ENCODE data around the gene TREML1. TPM values are rescaled to one million over a fixed set of nuclear protein-coding genes. Genes with fewer than 3 reads are reported as not detected.
A peak's percentile ranks its signal among the peaks of the same experiment; 100 is the strongest.

The TREML1 gene
- total and polyA plus RNA-seq, 2 experiments from 2014 or later: not detected

- TF ChIP-seq ZNF462 (CRISPR knock-in tag; IDR thresholded peaks at IDR 0.05) (no peak), STAT1 (IDR thresholded peaks at IDR 0.05; ENCODE audit: unreplicated experiment) (no peak), ZNF331 (CRISPR knock-in tag; IDR thresholded peaks at IDR 0.05; ENCODE audit: low read depth) (no peak), ETS1 (IDR thresholded peaks at IDR 0.05) (no peak), EZH2phosphoT487 (IDR thresholded peaks at IDR 0.05; ENCODE audit: unreplicated experiment) (no peak)
These were observed 20.5 kb upstream of the TREML1 start (continued) for GRCh38 chr6:41174610-41175009.

GRCh38 chr6:41171908-41172307 lies 17.8 kb upstream of the TREML1 start:
- Histone ChIP-seq H3K4me2 (peak overlapping the region; percentile 67), H3K36me3 (ENCODE audit: insufficient read depth) (no peaks in the 10 kb centered on the region), H4K20me1 (replicated peaks; ENCODE audit: insufficient read depth) (no peaks in the 10 kb centered on the region), H3K9me2 (ENCODE audit: insufficient read depth) (peaks cover 16% of the 10 kb centered on the region; the same call in 1 of the 2 replicates), H3K27me3 (ENCODE audit: insufficient read depth) (no peaks in the 10 kb centered on the region), H2AFZ (peak overlapping the region; percentile 0; the same call in 1 of the 2 replicates), H3K27ac (ENCODE audit: low read depth) (0 out of 2 replicates have a peak overlapping the region, but pooled peaks have one; percentile 1), H3K4me3 (no peak overlapping the region), H3F3A (replicated peaks; ENCODE audit: low read depth) (no peaks in the 10 kb centered on the region), H3K79me2 (replicated peaks; ENCODE audit: insufficient read depth) (no peaks in the 10 kb centered on the region), H3K4me1 (ENCODE audit: insufficient read depth) (peaks cover 11% of the 10 kb centered on the region)
- H3K4me1 Mint-ChIP-seq: peaks cover 15% of the 10 kb centered on the region
- peaks cover 8% of the 10 kb centered on the region; the same call in 1 of the 3 replicates for H3K9me3 Mint-ChIP-seq
- H3K27me3 Mint-ChIP-seq (ENCODE audit: insufficient read depth, low read depth, poor library complexity): peaks cover 6% of the 10 kb centered on the region
- H3K4me3 Mint-ChIP-seq: no peak overlapping the region
- ATAC-seq (peak; percentile 92), DNase-seq (ENCODE audit: low spot score) (peak; percentile 47)
- H3K36me3 Mint-ChIP-seq (ENCODE audit: low read depth): peaks cover 7% of the 10 kb centered on the region; the same call in 1 of the 3 replicates
- no peak overlapping the region; the same call in 1 of the 2 replicates for H3K27ac Mint-ChIP-seq
- TF ChIP-seq ZNF462 (CRISPR knock-in tag; IDR thresholded peaks at IDR 0.05) (no peak), EZH2 (IDR thresholded peaks at IDR 0.05; ENCODE audit: low read depth, unreplicated experiment) (no peak), ZNF331 (CRISPR knock-in tag; IDR thresholded peaks at IDR 0.05; ENCODE audit: low read depth) (no peak)

Measured in GM23338 (cell line).